A549 treated with CORT108297 at 1 μM for 4 hours (cell line): ENCODE measurements around the gene TMC7. TPM values are rescaled to one million over a fixed set of nuclear protein-coding genes. Genes with fewer than 3 reads are reported as not detected.

ENCODE experiments used
- total RNA-seq: library from RNA; stranded (reverse); fragments of 200-300 nt; extraction: Qiagen RNA extraction; gene quantifications from 5 replicates; pipeline ENCODE4 v1.2.3, GENCODE V29; 2022

Gene TMC7
- 7.2 to 10.8 TPM (median 9.9 TPM) in 5 replicates for total RNA-seq

DNA sequence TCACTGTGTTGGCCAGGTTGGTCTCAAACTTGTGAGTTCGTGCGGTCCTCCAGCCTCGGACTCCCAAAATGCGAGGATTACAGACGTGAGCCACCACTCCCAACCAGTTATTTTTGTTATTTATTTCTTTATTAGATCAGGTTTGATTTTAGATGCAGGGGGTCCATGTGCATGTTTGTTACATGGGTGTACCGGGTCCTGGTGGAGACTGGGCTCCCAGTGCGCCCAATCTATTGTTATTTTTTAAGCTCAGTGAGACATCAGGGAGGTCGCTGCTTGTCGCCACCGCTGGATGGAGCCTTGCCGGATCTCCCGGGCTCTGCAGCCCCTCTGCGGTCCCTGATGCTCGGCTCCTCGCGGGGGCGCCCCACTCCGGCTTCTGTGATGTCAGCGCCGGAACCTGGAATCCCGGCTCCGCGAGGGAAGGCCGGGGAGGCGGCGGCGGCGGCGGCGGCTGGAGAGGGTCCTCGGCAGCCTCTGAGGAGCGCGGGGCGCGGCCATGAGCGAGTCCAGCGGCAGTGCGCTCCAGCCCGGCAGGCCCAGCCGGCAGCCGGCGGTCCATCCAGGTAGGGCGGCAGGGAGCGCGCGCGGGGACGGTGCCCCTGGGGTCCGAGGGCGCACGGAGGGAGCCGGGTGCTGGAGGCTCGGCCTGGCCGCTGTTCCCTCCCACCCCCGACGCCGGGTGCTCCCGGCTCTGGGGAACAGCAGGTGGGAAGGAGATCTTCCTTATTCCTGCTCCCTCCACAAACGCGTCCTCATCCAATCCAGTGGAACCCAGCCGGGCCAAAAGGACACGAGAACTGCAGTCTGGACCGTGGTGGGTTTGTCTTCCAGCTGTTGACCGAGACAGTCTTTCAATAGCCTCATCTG is at the start of gene TMC7:
TSS of gene TMC7 (plus strand) at position 370 of the 870 bp plus-strand sequence. CDS start at position 500, 130 bp downstream.

DNA sequence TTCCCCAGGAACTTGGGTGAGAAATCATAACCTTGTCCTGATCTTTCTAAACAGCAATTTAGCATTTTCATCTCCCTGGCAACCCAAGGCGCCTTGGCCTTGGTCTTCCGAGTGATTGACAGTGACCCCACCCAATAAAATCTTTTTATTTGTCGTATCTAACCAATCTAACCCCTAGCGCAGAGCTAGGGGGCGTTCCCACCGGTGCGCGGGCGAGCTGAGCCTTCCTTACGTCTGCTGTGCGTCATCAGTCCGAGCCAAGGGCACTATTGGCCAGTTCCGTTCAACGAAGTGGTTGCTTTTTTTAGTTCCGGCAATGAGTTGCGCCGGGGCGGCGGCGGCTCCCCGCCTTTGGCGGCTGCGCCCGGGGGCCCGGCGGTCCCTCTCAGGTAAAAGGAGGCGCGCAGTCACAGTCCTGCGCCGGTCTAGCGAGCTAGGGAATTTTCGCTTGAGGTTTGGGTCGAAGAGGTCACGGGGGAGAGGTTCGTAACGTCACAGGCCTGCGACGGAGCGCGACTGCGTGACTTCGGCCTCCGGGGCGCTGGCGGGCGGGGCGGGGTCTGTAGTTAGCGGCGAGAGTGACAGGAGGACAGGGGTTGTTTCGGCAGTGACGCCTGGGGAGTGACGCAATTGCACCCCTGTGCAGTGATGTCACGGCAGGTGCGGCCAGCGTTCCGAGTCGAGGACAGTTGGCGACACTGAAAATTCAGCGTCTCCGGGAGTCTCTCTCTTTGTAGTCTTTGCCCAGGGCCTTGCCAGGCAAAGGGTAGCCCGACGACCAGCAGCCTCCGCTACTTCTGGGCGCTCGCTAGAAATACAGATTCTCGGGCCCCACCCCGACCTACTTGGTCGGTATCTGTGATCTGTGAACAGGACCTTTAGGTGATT is 83.9 kb downstream of the TMC7 start, which contains the start of gene COQ7:
TSS of gene COQ7 (plus strand) at position 266 of the 888 bp plus-strand sequence. CDS start at position 317, 51 bp downstream.

Other genes with a start within 250 kb of the TMC7 start
- gene RPS15A, start 193.6 kb upstream of the TMC7 start, total RNA-seq, result 2,160 to 2,532 TPM (median 2,366 TPM) in 5 replicates
- gene ARL6IP1, start 182.4 kb upstream of the TMC7 start, total RNA-seq, result 280 to 445 TPM (median 300 TPM) in 5 replicates
- 14.3 to 25.3 TPM (median 22.3 TPM) in 5 replicates for gene SMG1, start 57.5 kb upstream of the TMC7 start, total RNA-seq
- gene COQ7, start 83.7 kb downstream of the TMC7 start, total RNA-seq, result 22.6 to 24.9 TPM (median 24.2 TPM) in 5 replicates
- 11.6 to 20.2 TPM (median 16.1 TPM) in 5 replicates for gene ITPRIPL2, start 130.0 kb downstream of the TMC7 start, total RNA-seq
- 10.8 to 13.7 TPM (median 12.2 TPM) in 5 replicates for gene SYT17, start 184.3 kb downstream of the TMC7 start, total RNA-seq